GM12892 (cell line): ENCODE data around the gene KHK.

Experiments used
- POLR2A ChIP-seq: IDR thresholded peaks from 2 replicates; pipeline ENCODE4 v1.6.1; 2011; ENCODE audit warnings: low read depth, low read length, control low read depth
- POLR2AphosphoS5 ChIP-seq: IDR thresholded peaks from 2 replicates; pipeline ENCODE4 v1.6.1; 2011; ENCODE audit warnings: low read depth, low read length, control low read depth

- TF ChIP-seq POLR2AphosphoS5 (no peak), POLR2A (no peak)
These were observed 1.4 kb upstream of the KHK start for GRCh38 chr2:27085062-27085672.
